Endothelial cell of umbilical vein (primary cell): ENCODE measurements around the gene ECEL1. TPM values are rescaled to one million over a fixed set of nuclear protein-coding genes. Genes with fewer than 3 reads are reported as not detected.

ENCODE experiments used
- BruUV-seq: library from RNA; stranded (reverse); fragments of 400-500 nt; replicated peaks from 2 replicates; lab custom pipeline; 2021; lab: Mats Ljungman, UMichigan
- CTCF ChIA-PET: fragments of 300-600, 350-600 bp; sonication (Branson Sonifier 250); formaldehyde crosslinking; loops from one replicate; lab custom pipeline; 2021; ENCODE audit warnings: antibody characterized with exemption, inconsistent platforms; lab: Charles Lee
- POLR2A ChIA-PET: fragments of 300-600, 350-600 bp; sonication (Branson Sonifier 250); formaldehyde crosslinking; loops from one replicate; lab custom pipeline; 2021; ENCODE audit warnings: antibody characterized with exemption, inconsistent platforms; lab: Charles Lee
- DNase-seq: peaks from one replicate; pipeline ENCODE4 v3.0.0-alpha.2; 2011; ENCODE audit warnings: low read depth, low spot score
- FAIRE-seq: peaks from 2 replicates; lab custom pipeline; 2011; peaks lifted over from hg19 to GRCh38; lab: Jason Lieb, UNC
- H2AFZ ChIP-seq: 2 replicates; pipeline ENCODE4 v1.6.0; 2012; ENCODE audit warnings: low read depth, low read length, control low read depth, inconsistent platforms
- H3K27ac ChIP-seq: 2 replicates; pipeline ENCODE4 v1.5.1; 2011; ENCODE audit warnings: low read depth, mild to moderate bottlenecking, control low read depth, low read length, moderate library complexity; ENCODE audit not compliant: insufficient read depth
- H3K27me3 ChIP-seq, 2 experiments: 2 replicates each; pipeline versions ENCODE4 v1.6.0 to v1.6.1; 2011; ENCODE audit warnings: low read length in 2 of 2, mixed read lengths in 1 of 2; ENCODE audit not compliant: control insufficient read depth in 2 of 2, insufficient read depth in 2 of 2
- H3K36me3 ChIP-seq, 2 experiments: 2 replicates in 1 of 2; 3 replicates in 1 of 2; pipeline ENCODE4 v1.5.1; 2011; ENCODE audit warnings: low read length in 2 of 2, mild to moderate bottlenecking in 1 of 2, moderate library complexity in 1 of 2; ENCODE audit not compliant: control insufficient read depth in 2 of 2, insufficient read depth in 2 of 2; ENCODE audit errors: extremely low read depth in 1 of 2
- H3K4me1 ChIP-seq: 3 replicates; pipeline ENCODE4 v1.5.1; 2011; ENCODE audit warnings: mild to moderate bottlenecking, low read length; ENCODE audit not compliant: control insufficient read depth, insufficient read depth; ENCODE audit errors: extremely low read depth
- H3K4me2 ChIP-seq: 2 replicates; pipeline ENCODE4 v1.6.1; 2011; ENCODE audit warnings: low read length, control low read depth, mixed read lengths; ENCODE audit not compliant: insufficient read depth
- H3K4me3 ChIP-seq, 3 experiments: fragments of 200-600 bp in 1 of 3; sonication (generic), shearing (Covaris generic) in 1 of 3; replicated peaks in 1 of 3; 2 replicates each; pipeline ENCODE4 v1.5.1; 2011 to 2016; ENCODE audit warnings: control low read depth in 3 of 3, low read length in 3 of 3, mild to moderate bottlenecking in 2 of 3, inconsistent platforms in 1 of 3, low read depth in 1 of 3, moderate library complexity in 1 of 3; ENCODE audit not compliant: insufficient read depth in 1 of 3
- H3K79me2 ChIP-seq: 2 replicates; pipeline ENCODE4 v1.6.0; 2012; ENCODE audit warnings: low read length, inconsistent platforms; ENCODE audit not compliant: control insufficient read depth, insufficient read depth
- H3K9ac ChIP-seq: replicated peaks from 2 replicates; pipeline ENCODE3; 2011; ENCODE audit warnings: low read length, control low read depth; ENCODE audit not compliant: insufficient read depth; ENCODE audit errors: extremely low read depth
- H3K9me1 ChIP-seq: replicated peaks from 3 replicates; pipeline ENCODE4 v1.6.0; 2011; ENCODE audit warnings: mild to moderate bottlenecking, low read length; ENCODE audit not compliant: control insufficient read depth, insufficient read depth; ENCODE audit errors: extremely low read depth
- H3K9me3 ChIP-seq: replicated peaks from 2 replicates; pipeline ENCODE4 v1.5.1; 2012; ENCODE audit warnings: low read length, inconsistent platforms; ENCODE audit not compliant: control insufficient read depth, insufficient read depth
- H4K20me1 ChIP-seq: replicated peaks from 2 replicates; pipeline ENCODE3; 2011; ENCODE audit warnings: mild to moderate bottlenecking, low read length; ENCODE audit not compliant: control insufficient read depth, insufficient read depth; ENCODE audit errors: extremely low read depth
- CTCF ChIP-seq, 2 donors: IDR thresholded peaks; 1 replicate in 1 of 2; 2 replicates in 1 of 2; pipeline ENCODE4 v1.5.1; 2011; ENCODE audit warnings: low read length in 2 of 2, mild to moderate bottlenecking in 2 of 2, moderate library complexity in 2 of 2, control low read depth in 1 of 2, inconsistent platforms in 1 of 2, low read depth in 1 of 2; ENCODE audit not compliant: insufficient read depth in 1 of 2; ENCODE audit errors: extremely low read depth in 1 of 2
- EZH2 ChIP-seq: IDR thresholded peaks from 2 replicates; pipeline ENCODE4 v1.6.1; 2012; ENCODE audit warnings: borderline replicate concordance, low read depth, mild to moderate bottlenecking, moderate library complexity, low read length, inconsistent platforms; ENCODE audit not compliant: severe bottlenecking
- FOS ChIP-seq: IDR thresholded peaks from 2 replicates; pipeline ENCODE4 v1.6.1; 2011; ENCODE audit warnings: mild to moderate bottlenecking, low read length, moderate library complexity, borderline replicate concordance; ENCODE audit not compliant: insufficient read depth
- GATA2 ChIP-seq: IDR thresholded peaks from 2 replicates; pipeline ENCODE4 v1.7.0; 2011; ENCODE audit warnings: low read depth, mild to moderate bottlenecking, moderate library complexity, mixed read lengths, low read length; ENCODE audit not compliant: insufficient read length, insufficient read depth
- JUN ChIP-seq: IDR thresholded peaks from 2 replicates; pipeline ENCODE4 v1.6.1; 2011; ENCODE audit warnings: borderline replicate concordance, low read depth; ENCODE audit not compliant: insufficient read length, insufficient read depth
- MAX ChIP-seq: IDR thresholded peaks from 2 replicates; pipeline ENCODE4 v1.6.1; 2011; ENCODE audit not compliant: insufficient read depth, insufficient read length
- MYC ChIP-seq: IDR thresholded peaks from one replicate; pipeline ENCODE4 v1.6.1; 2011; ENCODE audit warnings: mild to moderate bottlenecking, low read depth, low read length
- POLR2A ChIP-seq: IDR thresholded peaks from 2 replicates; pipeline ENCODE4 v1.6.1; 2012; ENCODE audit warnings: low read depth, mild to moderate bottlenecking, control low read depth, low read length
- POLR2AphosphoS5 ChIP-seq: IDR thresholded peaks from 2 replicates; pipeline ENCODE4 v1.6.1; 2012; ENCODE audit warnings: low read depth, mild to moderate bottlenecking, control low read depth, low read length, moderate library complexity; ENCODE audit not compliant: insufficient read depth
- dilution Hi-C: fragments of 300-500 bp; cut with MboI; formaldehyde crosslinking; loops from one replicate; pipeline ENCODE4 v1.15.0; 2019; ENCODE audit warnings: low sequenced_read_pairs; ENCODE audit not compliant: extremely low pct_ligation_motif_present
- intact Hi-C: fragments of 100-400 bp; cut with micrococcal nuclease; formaldehyde crosslinking; loops from one replicate; pipeline ENCODE4 v1.10.0; 2022
- polyA plus RNA-seq, 4 experiments: library from polyadenylated mRNA; depleted of rRNA in 3 of 4; stranded (reverse) in 3 of 4; unstranded in 1 of 4; fragments of >200 nt; gene quantifications; 2 replicates each; pipeline versions ENCODE4 v1.2.1 to v1.2.3, GENCODE V29; 2011 to 2012; ENCODE audit warnings: missing spikeins in 1 of 4
- total RNA-seq: library from RNA; stranded (reverse); gene quantifications from 2 replicates; pipeline ENCODE4 v1.2.3, GENCODE V29; 2021

ECEL1 gene
- total and polyA plus RNA-seq, 2 donors (not counting 3 experiments of a cell fraction or from before 2014, with no cell fraction given), result not detected

- Histone ChIP-seq H3K4me2 (no peak overlapping the region), H3K4me3 (no peak overlapping the region), H3K36me3 (no peaks in the 10 kb centered on the region), H3K27ac (no peak overlapping the region), H3K27me3 (peaks cover 0 to 2% of the 10 kb centered on the region in 2 experiments), H3K9me3 (no peaks in the 10 kb centered on the region), H3K79me2 (no peaks in the 10 kb centered on the region), H4K20me1 (no peaks in the 10 kb centered on the region), H2AFZ (no peak overlapping the region), H3K9me1 (no peaks in the 10 kb centered on the region), H3K4me1 (no peaks in the 10 kb centered on the region), H3K9ac (no peak overlapping the region)
- FAIRE-seq (no peak), DNase-seq (no peak)
- intact Hi-C loops, result no loop called here
- ChIA-PET CTCF (no interaction called here), POLR2A (no interaction called here)
- no TSS peak for BruUV-seq
- no peak for TF ChIP-seq GATA2
- TF ChIP-seq POLR2A, result no peak
- TF ChIP-seq JUN, result no peak
- TF ChIP-seq CTCF (IDR thresholded peaks at IDR 0.05; ENCODE audit: extremely low read depth in 1 of 2, insufficient read depth in 1 of 2, low read depth in 1 of 2, low read length in 2 of 2), result no peak
- TF ChIP-seq MAX, result no peak
- TF ChIP-seq FOS, result no peak
- no peak for TF ChIP-seq EZH2
- TF ChIP-seq POLR2AphosphoS5, result no peak
- no peak for TF ChIP-seq MYC
- dilution Hi-C loops, result no loop called here
These were observed 43.1 kb upstream of the ECEL1 start for GRCh38 chr2:232530626-232531260.
